IMR-90 (cell line): Measurements from ENCODE around the gene COLGALT1. TPM values are rescaled to one million over a fixed set of nuclear protein-coding genes. Genes with fewer than 3 reads are reported as not detected.

Source experiments
- ATAC-seq: fragments of 200-7000 bp; cut with Tn5 transposase; 2 replicates; pipeline ENCODE4 v1.9.1; 2020; ENCODE audit warnings: low read depth, mild to moderate bottlenecking, moderate library complexity
- BruUV-seq: library from RNA; stranded (reverse); fragments of 400-500 nt; replicated peaks from 2 replicates; lab custom pipeline; 2021; lab: Mats Ljungman, UMichigan
- CTCF ChIA-PET: fragments of 300-600 bp; formaldehyde crosslinking; extraction: SDS; loops from one replicate; lab custom pipeline; 2021; ENCODE audit warnings: antibody characterized with exemption; lab: Yijun Ruan, JAX
- POLR2A ChIA-PET: fragments of 300-600 bp; sonication (Branson Sonifier 250); formaldehyde crosslinking; loops from one replicate; lab custom pipeline; 2022; ENCODE audit warnings: antibody characterized with exemption; ENCODE audit not compliant: unreplicated experiment; lab: Charles Lee
- DNase-seq: peaks from one replicate; pipeline ENCODE4 v3.0.0; 2013
- H2AFZ ChIP-seq: replicated peaks from 2 replicates; pipeline ENCODE3; 2013; ENCODE audit warnings: low read length, mild to moderate bottlenecking; ENCODE audit not compliant: poor library complexity
- H2AK5ac ChIP-seq: 2 replicates; pipeline ENCODE4 v1.6.1; 2013; ENCODE audit warnings: low read depth, low read length, inconsistent platforms
- H2AK9ac ChIP-seq: replicated peaks from 2 replicates; pipeline ENCODE3; 2013; ENCODE audit warnings: mild to moderate bottlenecking, low read depth, low read length, moderate library complexity; ENCODE audit not compliant: poor library complexity
- H2BK120ac ChIP-seq: 2 replicates; pipeline ENCODE4 v1.6.1; 2013; ENCODE audit warnings: low read depth, low read length, inconsistent platforms
- H2BK15ac ChIP-seq: 3 replicates; pipeline ENCODE4 v1.6.1; 2013; ENCODE audit warnings: low read depth, low read length, inconsistent platforms
- H2BK20ac ChIP-seq: 2 replicates; pipeline ENCODE4 v1.6.1; 2013; ENCODE audit warnings: low read depth, mild to moderate bottlenecking, inconsistent platforms, low read length, moderate library complexity
- H2BK5ac ChIP-seq: 2 replicates; pipeline ENCODE4 v1.6.1; 2013; ENCODE audit warnings: mild to moderate bottlenecking, low read depth, low read length, inconsistent platforms; ENCODE audit not compliant: poor library complexity, severe bottlenecking
- H3K14ac ChIP-seq: replicated peaks from 2 replicates; pipeline ENCODE4 v1.6.1; 2013; ENCODE audit warnings: low read depth, low read length, inconsistent platforms
- H3K18ac ChIP-seq: 2 replicates; pipeline ENCODE4 v1.6.1; 2013; ENCODE audit warnings: low read depth, low read length, control low read depth
- H3K23ac ChIP-seq: 2 replicates; pipeline ENCODE4 v1.6.1; 2013; ENCODE audit warnings: low read depth, low read length, inconsistent platforms
- H3K27ac ChIP-seq: 2 replicates; pipeline ENCODE4 v1.5.1; 2013; ENCODE audit warnings: mild to moderate bottlenecking, control low read depth, low read length; ENCODE audit not compliant: insufficient read depth
- H3K27me3 ChIP-seq: 2 replicates; pipeline ENCODE4 v1.6.1; 2013; ENCODE audit warnings: low read length; ENCODE audit not compliant: control insufficient read depth, insufficient read depth
- H3K36me3 ChIP-seq: 2 replicates; pipeline ENCODE4 v1.6.1; 2013; ENCODE audit warnings: low read length, mixed read lengths; ENCODE audit not compliant: control insufficient read depth, insufficient read depth
- H3K4ac ChIP-seq: 2 replicates; pipeline ENCODE4 v1.6.1; 2013; ENCODE audit warnings: low read depth, low read length, inconsistent platforms
- H3K4me1 ChIP-seq: 2 replicates; pipeline ENCODE4 v1.6.1; 2013; ENCODE audit warnings: low read length, mixed read lengths; ENCODE audit not compliant: control insufficient read depth, insufficient read depth
- H3K4me2 ChIP-seq: 2 replicates; pipeline ENCODE4 v1.6.1; 2013; ENCODE audit warnings: low read depth, mild to moderate bottlenecking, control low read depth, low read length, moderate library complexity
- H3K4me3 ChIP-seq: 2 replicates; pipeline ENCODE4 v1.5.1; 2013; ENCODE audit warnings: low read depth, mild to moderate bottlenecking, control low read depth, low read length, moderate library complexity; ENCODE audit not compliant: insufficient read depth
- H3K56ac ChIP-seq: 2 replicates; pipeline ENCODE4 v1.6.1; 2013; ENCODE audit warnings: low read length, inconsistent platforms; ENCODE audit not compliant: insufficient read depth; ENCODE audit errors: extremely low read depth
- H3K79me1 ChIP-seq, 2 experiments: 2 replicates each; pipeline ENCODE4 v1.6.1; 2013; ENCODE audit warnings: low read length in 2 of 2, inconsistent platforms in 1 of 2, low read depth in 1 of 2
- H3K9ac ChIP-seq: 2 replicates; pipeline ENCODE4 v1.6.1; 2013; ENCODE audit warnings: low read depth, low read length, control low read depth
- H3K9me1 ChIP-seq: 2 replicates; pipeline ENCODE4 v1.6.1; 2013; ENCODE audit warnings: low read length, inconsistent platforms; ENCODE audit not compliant: insufficient read depth
- H3K9me3 ChIP-seq: 2 replicates; pipeline ENCODE4 v1.6.1; 2013; ENCODE audit warnings: low read length; ENCODE audit not compliant: control insufficient read depth, insufficient read depth
- H4K20me1 ChIP-seq: 2 replicates; pipeline ENCODE4 v1.6.1; 2013; ENCODE audit warnings: low read length, inconsistent platforms; ENCODE audit not compliant: insufficient read depth
- H4K5ac ChIP-seq: 2 replicates; pipeline ENCODE4 v1.6.1; 2013; ENCODE audit warnings: mild to moderate bottlenecking, low read depth, low read length, control low read depth
- H4K8ac ChIP-seq, 2 experiments: 2 replicates each; pipeline ENCODE4 v1.6.1; 2013; ENCODE audit warnings: low read depth in 2 of 2, low read length in 2 of 2, control low read depth in 1 of 2, inconsistent platforms in 1 of 2
- H4K91ac ChIP-seq: 2 replicates; pipeline ENCODE4 v1.6.1; 2013; ENCODE audit warnings: low read depth, low read length, inconsistent platforms; ENCODE audit not compliant: insufficient read depth
- CEBPB ChIP-seq: IDR thresholded peaks from 2 replicates; pipeline ENCODE4 v1.6.1; 2012; ENCODE audit warnings: low read depth, low read length, improper control_type of control experiment
- CHD1 ChIP-seq: IDR thresholded peaks from 2 replicates; pipeline ENCODE4 v1.6.1; 2012; ENCODE audit warnings: low read depth, low read length, improper control_type of control experiment
- CTCF ChIP-seq: conservative IDR thresholded peaks from 2 replicates; pipeline ENCODE4 v1.5.1; 2012; ENCODE audit warnings: mild to moderate bottlenecking, low read depth, low read length, improper control_type of control experiment
- ELK1 ChIP-seq: fragments of 150-350 bp; IDR thresholded peaks from 2 replicates; pipeline ENCODE4 v1.6.1; 2016; ENCODE audit warnings: low read depth, mild to moderate bottlenecking, low read length, moderate library complexity, borderline replicate concordance
- FOS ChIP-seq: fragments of 150-350 bp; IDR thresholded peaks from 2 replicates; pipeline ENCODE4 v1.6.1; 2016; ENCODE audit warnings: low read depth, low read length
- MAFK ChIP-seq: IDR thresholded peaks from 2 replicates; pipeline ENCODE4 v1.6.1; 2012; ENCODE audit warnings: low read depth, low read length, improper control_type of control experiment
- MAZ ChIP-seq: IDR thresholded peaks from 2 replicates; pipeline ENCODE4 v1.6.1; 2012; ENCODE audit warnings: low read depth, mild to moderate bottlenecking, low read length, improper control_type of control experiment, moderate library complexity, borderline replicate concordance
- POLR2A ChIP-seq: IDR thresholded peaks from 2 replicates; pipeline ENCODE4 v1.6.1; 2012; ENCODE audit warnings: mild to moderate bottlenecking, low read depth, low read length
- RAD21 ChIP-seq: IDR thresholded peaks from 2 replicates; pipeline ENCODE4 v1.6.1; 2012; ENCODE audit warnings: low read length, improper control_type of control experiment
- RCOR1 ChIP-seq: IDR thresholded peaks from 2 replicates; pipeline ENCODE4 v1.6.1; 2012; ENCODE audit warnings: mild to moderate bottlenecking, low read length, improper control_type of control experiment; ENCODE audit not compliant: insufficient replicate concordance
- RFX5 ChIP-seq: IDR thresholded peaks from 2 replicates; pipeline ENCODE4 v1.8.0; 2012; ENCODE audit warnings: low read depth, mild to moderate bottlenecking, low read length, moderate library complexity
- SMC3 ChIP-seq: fragments of 150-350 bp; IDR thresholded peaks from 2 replicates; pipeline ENCODE4 v1.6.1; 2016; ENCODE audit warnings: low read depth, mild to moderate bottlenecking, antibody characterized with exemption, low read length, moderate library complexity
- USF2 ChIP-seq: fragments of 150-350 bp; IDR thresholded peaks from 2 replicates; pipeline ENCODE4 v1.6.1; 2017; ENCODE audit warnings: mild to moderate bottlenecking, antibody characterized with exemption, low read length, low read depth
- WGBS, 2 experiments: methylation state at CpG; one replicate each; pipeline versions ENCODE4 v1.1.5 to v1.1.7; 2013; ENCODE audit warnings: missing lambda C conversion rate in 2 of 2; ENCODE audit not compliant: insufficient read length in 1 of 2; ENCODE audit errors: extremely low coverage in 2 of 2; 5-methylcytosine and 5-hydroxymethylcytosine counted together
- dilution Hi-C: fragments of 300-500 bp; cut with HindIII; formaldehyde crosslinking; loops from one replicate; pipeline ENCODE4 v1.14.3; 2018; ENCODE audit warnings: low sequenced_read_pairs; ENCODE audit not compliant: unreplicated experiment
- in situ Hi-C: fragments of 300-500 bp; cut with MboI; formaldehyde crosslinking; loops from 3 replicates; pipeline ENCODE4 v1.14.3; 2019; ENCODE audit warnings: low sequenced_read_pairs, inconsistent platforms, mixed read lengths
- intact Hi-C: fragments of 100-400 bp; cut with micrococcal nuclease; formaldehyde crosslinking; loops from 2 replicates; pipeline ENCODE4 v1.10.0; 2022
- polyA plus RNA-seq, 3 experiments: library from polyadenylated mRNA; depleted of rRNA; stranded (reverse); fragments of >200 nt; gene quantifications; 2 replicates each; pipeline ENCODE4 v1.2.3, GENCODE V29; 2012; ENCODE audit warnings: low replicate concordance in 1 of 3
- total RNA-seq: library from RNA; depleted of rRNA; stranded (reverse); fragments of >200 nt; gene quantifications from 2 replicates; pipeline ENCODE4 v1.2.3, GENCODE V29; 2012

Gene COLGALT1
- total and polyA plus RNA-seq, 2 of the 4 experiments (the other 2 are of a cell fraction): 77.1 to 117 TPM

- Histone ChIP-seq H2BK120ac (no peak overlapping the region), H2BK20ac (no peak overlapping the region), H3K56ac (no peak overlapping the region), H3K4me2 (no peak overlapping the region), H3K9me1 (no peaks in the 10 kb centered on the region), H3K27me3 (peaks cover 4% of the 10 kb centered on the region; the same call in 1 of the 2 replicates), H3K79me1 (no peaks in the 10 kb centered on the region), H3K14ac (no peak overlapping the region), H3K23ac (no peak overlapping the region), H3K9ac (no peak overlapping the region), H3K4me1 (no peaks in the 10 kb centered on the region), H2BK15ac (no peak overlapping the region), H3K9me3 (no peaks in the 10 kb centered on the region), H4K20me1 (no peaks in the 10 kb centered on the region), H4K91ac (no peak overlapping the region), H3K27ac (no peak overlapping the region), H3K18ac (no peak overlapping the region), H3K36me3 (no peaks in the 10 kb centered on the region), H3K4ac (no peak overlapping the region), H4K5ac (no peak overlapping the region), H2AFZ (no peak overlapping the region), H2AK9ac (no peak overlapping the region), H2BK5ac (no peak overlapping the region), H2AK5ac (no peak overlapping the region), H3K4me3 (no peak overlapping the region), H4K8ac (no peak overlapping the region)
- WGBS, 2 experiments: no CpG with 5 or more reads among the region's 1 CpG
- intact Hi-C loops: no loop called here
- ChIA-PET CTCF (no interaction called here), POLR2A (no interaction called here)
- no TSS peak for BruUV-seq
- ATAC-seq: no peak
- in situ Hi-C loops: no loop called here
- dilution Hi-C loops: no loop called here
- no peak for DNase-seq
- TF ChIP-seq POLR2A: no peak
- TF ChIP-seq ELK1: no peak
- TF ChIP-seq RAD21: no peak
- TF ChIP-seq MAFK: no peak
- no peak for TF ChIP-seq CHD1
- TF ChIP-seq SMC3: no peak
- no peak for TF ChIP-seq CEBPB
- no peak for TF ChIP-seq CTCF
- TF ChIP-seq USF2: no peak
- TF ChIP-seq FOS: no peak
- TF ChIP-seq RCOR1: no peak
- TF ChIP-seq MAZ: no peak
- TF ChIP-seq RFX5: no peak
Measured at GRCh38 chr19:17590866-17591265, 35.4 kb downstream of the COLGALT1 start.
